GM21825 (cell line): ENCODE results near the gene TSPAN32.

ENCODE experiments used
- ATAC-seq: cut with Tn5 transposase; IDR thresholded peaks from one replicate; pipeline ENCODE4 v1.9.1; 2021; ENCODE audit warnings: mild to moderate bottlenecking, moderate library complexity; ENCODE audit not compliant: unreplicated experiment

The TSPAN32 gene

GRCh38 chr11:2301631-2302305 lies at the start of gene TSPAN32, which contains the start of gene C11orf21:
TSPAN32 (plus strand) TSS chr11:2302013; CDS start chr11:2302150, 137 bp downstream.
C11orf21 (minus strand) TSS chr11:2301918; CDS start chr11:2301808, 110 bp downstream.
- no peak for ATAC-seq

GRCh38 chr11:2252018-2252417 lies 49.8 kb upstream of the TSPAN32 start:
- ATAC-seq: no peak

GRCh38 chr11:2256293-2256913 lies 45.4 kb upstream of the TSPAN32 start:
- ATAC-seq: no peak

- no peak for ATAC-seq
These were observed 44.7 kb upstream of the TSPAN32 start for GRCh38 chr11:2256951-2257700.

- ATAC-seq: no peak
These were observed 43.0 kb upstream of the TSPAN32 start for GRCh38 chr11:2258501-2259465.

DNA sequence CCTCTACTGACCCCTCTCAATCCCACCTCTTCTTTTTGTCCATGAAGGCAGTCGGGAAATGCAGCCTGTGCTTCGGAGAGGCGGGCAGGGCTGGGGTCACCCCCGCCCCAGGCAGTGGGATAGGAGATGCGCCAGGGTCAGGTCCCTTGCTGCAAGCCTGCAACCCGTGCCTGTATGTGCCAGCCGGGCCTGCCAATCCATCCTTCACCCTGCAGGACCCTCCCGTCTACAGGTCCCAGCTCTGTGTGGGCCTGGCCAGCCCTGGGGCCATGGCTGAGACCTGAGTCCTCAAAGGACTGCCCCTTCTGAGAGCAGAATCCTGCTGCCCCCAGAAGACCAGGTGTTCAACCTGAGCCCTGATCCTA lies 42.4 kb upstream of the TSPAN32 start:
- no peak for ATAC-seq

DNA sequence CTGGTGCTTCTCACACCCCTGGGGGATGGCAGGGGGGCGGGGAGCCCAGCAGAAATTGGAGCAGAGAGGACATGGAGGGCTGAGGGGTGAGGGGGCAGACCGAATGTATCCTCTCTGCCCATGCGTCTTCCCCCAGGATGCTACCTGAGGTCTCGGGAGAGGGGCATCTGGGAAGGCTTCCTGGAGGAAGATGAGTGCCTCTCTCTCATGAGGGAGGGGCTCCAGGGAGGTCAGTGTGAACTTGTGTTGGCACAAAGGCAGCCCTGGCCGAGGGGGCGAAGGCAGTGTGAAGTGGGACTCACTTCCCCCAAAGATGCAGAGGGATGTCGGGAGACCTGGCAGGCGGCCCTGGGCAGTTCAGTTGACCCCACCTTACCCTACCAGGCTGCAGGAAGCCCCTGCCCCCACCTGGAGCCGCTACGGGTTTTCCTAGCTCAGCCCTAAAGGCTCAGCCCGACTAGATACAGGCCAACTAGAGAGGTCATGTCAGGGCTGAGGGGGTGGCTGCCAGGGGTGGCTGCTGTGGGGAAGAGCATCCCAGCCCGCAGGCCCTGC lies 41.8 kb upstream of the TSPAN32 start:
- no peak for ATAC-seq

- ATAC-seq: no peak
These were observed 41.1 kb upstream of the TSPAN32 start for GRCh38 chr11:2260491-2261364.

GRCh38 chr11:2261436-2262230 lies 40.2 kb upstream of the TSPAN32 start:
- ATAC-seq: no peak

DNA sequence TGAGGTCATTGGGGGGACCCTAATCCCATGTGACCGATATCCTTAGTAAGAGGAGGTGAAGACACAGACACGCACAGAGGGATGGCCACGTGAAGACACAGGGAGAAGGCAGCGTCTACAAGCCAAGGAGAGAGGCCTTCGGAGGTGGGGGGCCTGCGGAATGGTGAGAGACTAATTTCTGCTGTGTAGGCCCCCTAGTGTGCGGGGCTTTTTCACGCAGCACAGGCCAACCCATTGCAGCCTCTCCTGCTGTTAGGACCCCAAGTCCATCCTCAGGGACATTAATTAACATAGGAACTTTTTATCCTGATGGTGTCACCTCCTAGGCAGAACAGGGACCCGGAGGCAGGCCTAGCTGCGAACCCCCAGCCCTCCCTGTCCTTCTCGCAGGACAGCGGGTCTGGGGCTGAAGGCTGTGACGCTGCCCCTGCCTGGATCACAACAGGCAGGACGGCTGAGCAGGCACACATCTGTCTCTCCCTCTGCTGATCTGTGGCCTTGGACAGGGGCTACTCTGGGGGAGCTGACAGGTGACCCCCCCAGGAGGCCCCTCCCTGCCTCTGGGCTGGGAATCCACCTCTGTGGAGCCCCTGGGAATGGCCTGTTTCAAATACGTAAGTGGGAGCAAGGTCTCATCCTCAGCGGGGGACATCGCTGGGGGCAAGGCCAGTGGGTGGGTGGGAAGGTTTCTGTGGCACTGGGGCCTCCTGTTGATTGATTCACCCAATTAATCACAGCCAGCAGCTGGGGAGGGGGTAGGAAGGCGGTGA lies 39.3 kb upstream of the TSPAN32 start:
- no peak for ATAC-seq

DNA sequence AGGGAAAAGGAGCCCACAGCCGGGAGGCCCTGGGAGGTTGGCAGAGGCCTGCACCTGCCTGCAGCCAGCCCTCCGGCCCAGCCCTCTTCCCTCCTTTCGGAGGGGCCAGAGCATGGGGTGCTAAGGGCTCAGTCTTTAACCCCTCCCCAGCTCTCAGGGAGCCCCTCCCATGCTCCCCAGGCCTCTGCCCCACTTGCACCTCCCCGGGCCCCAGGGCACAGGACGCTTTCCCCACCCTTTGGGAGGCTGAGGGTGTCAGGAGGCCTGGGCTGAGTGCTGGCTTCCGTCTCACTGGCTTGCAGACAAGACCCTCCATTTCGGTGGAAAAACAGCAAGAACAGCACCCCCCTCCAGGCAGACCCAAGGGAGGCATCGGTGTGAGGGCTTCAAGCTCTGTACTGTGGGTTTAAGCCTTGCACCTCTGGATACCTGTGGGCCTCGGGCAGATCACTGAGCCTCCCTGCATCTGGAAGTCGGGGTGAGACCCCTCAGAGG lies 38.7 kb upstream of the TSPAN32 start:
- no peak for ATAC-seq

- no peak for ATAC-seq
These were observed 38.0 kb upstream of the TSPAN32 start for GRCh38 chr11:2263724-2264360.

GRCh38 chr11:2264366-2265053 lies 37.3 kb upstream of the TSPAN32 start:
- no peak for ATAC-seq

- ATAC-seq: peak; percentile 65
These were observed 36.4 kb upstream of the TSPAN32 start for GRCh38 chr11:2265396-2265795.

DNA sequence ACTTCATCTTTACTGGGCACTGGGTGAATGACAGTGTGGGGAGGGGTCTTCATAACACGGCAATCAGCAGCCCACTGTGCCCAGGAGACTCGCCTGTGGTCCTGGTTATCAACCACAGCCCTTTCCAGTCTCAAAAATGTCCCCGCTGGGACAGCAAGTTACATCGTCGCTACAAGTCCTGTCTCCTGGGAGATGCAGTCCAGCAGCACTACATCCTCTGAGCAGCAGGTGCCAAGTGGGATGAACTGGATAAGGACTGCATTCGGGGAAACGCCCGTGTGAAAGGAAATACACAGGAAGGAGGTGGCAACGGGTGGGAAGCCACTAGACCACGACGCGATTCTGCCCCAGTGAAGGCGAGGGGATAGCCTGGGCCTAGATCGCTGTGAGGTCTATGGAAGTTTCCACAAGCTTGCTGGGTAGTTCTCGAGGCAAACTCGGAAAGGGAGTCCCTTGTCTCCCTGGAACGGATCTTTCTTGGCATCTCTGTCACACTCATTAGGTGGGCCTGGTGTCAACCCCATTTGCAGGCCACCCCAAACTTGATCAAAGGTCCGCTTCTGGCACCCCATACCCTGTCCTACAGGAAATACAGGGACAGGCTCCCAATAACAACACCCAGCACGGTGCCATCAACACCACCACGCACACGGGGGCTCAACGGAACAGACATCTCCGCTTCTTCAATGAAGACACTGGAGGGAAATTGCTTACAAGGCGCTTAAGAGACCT lies 35.8 kb upstream of the TSPAN32 start:
- ATAC-seq: no peak
